Cardiac fibroblast (primary cell): ENCODE data around the gene KCNQ1.

Experiments used
- DNase-seq, 2 donors: peaks; one replicate each; pipeline versions ENCODE4 v3.0.0 to v3.0.0-alpha.2; 2010; ENCODE audit warnings: low read depth in 2 of 2
- H3K4me3 ChIP-seq, 2 donors: replicated peaks in 1 of 2; 1 replicate in 1 of 2; 2 replicates in 1 of 2; pipeline ENCODE4 v1.5.1; 2011; ENCODE audit warnings: low read depth in 2 of 2, low read length in 2 of 2, mild to moderate bottlenecking in 2 of 2, moderate library complexity in 1 of 2
- CTCF ChIP-seq: IDR thresholded peaks from one replicate; pipeline ENCODE4 v1.5.1; 2011; ENCODE audit warnings: low read depth, mild to moderate bottlenecking, low read length, inconsistent platforms

KCNQ1 gene

DNA sequence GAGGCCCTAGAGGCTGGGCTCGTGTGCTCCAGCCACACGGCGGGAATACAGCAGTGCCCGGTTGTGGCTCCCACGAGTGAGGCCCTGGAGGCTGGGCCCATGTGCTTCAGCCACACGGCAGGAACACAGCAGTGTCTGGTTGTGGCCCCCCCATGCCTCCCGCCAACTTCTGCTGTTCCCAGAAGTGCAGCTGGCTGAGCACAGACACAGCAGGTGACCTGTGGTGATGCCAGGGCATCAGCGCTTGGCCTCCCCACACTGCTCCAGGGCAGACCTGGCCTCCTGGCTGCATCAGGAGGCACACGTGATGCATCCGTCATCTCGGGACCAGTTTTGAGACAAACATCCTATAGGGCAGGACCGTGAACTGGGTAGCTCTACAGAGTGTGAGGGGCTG, 144.7 kb downstream of the KCNQ1 start:
- no peak for DNase-seq
- no peak overlapping the region for H3K4me3 ChIP-seq
- no peak for TF ChIP-seq CTCF

DNA sequence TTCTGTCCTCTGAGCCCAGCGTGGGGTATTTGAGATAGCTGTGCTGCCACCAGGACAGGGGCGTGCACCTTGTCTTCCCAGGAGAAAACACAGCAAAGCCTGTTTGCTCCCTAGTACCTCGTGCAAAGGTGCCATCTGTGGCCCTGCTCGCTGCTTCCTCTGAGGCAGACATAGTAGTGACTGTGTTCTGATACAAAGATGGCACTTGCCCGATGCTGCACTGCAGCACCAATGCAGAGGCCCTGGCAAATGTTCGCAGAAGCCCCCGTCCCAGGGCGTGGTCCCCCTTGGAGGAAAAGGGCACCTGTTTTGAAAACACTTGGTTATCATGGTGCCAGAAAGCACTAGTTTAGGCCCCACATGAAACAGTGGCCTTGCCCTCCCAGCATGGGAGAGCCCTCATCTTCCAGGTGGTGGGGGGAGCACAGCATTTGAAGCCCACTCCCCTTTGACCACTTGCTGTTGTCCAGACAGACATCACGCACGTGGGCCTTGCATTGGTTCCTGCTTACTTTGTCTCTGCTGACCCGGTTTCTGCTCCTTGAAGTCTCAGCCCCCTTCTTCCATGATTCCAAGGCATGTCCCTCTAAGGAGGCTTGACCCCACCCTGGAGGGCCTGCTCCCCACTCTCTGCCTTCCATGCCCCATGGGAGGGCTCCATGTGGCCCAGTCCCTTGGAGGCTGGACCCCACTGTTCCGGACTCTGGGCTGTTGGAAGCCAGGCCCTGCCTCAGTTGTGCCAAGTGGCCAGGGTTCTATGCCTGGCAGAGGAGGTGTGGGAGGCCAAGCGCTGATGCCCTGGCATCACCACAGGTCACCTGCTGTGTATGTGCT, 145.5 kb downstream of the KCNQ1 start:
- DNase-seq = no peak
- no peak overlapping the region for H3K4me3 ChIP-seq
- no peak for TF ChIP-seq CTCF

- DNase-seq = no peak
- no peak overlapping the region for H3K4me3 ChIP-seq
- TF ChIP-seq CTCF = no peak
Measured at GRCh38 chr11:2590965-2591754, 146.4 kb downstream of the KCNQ1 start.

GRCh38 chr11:2591805-2592204, 147.0 kb downstream of the KCNQ1 start:
- H3K4me3 ChIP-seq = no peak overlapping the region
- no peak for DNase-seq
- TF ChIP-seq CTCF = no peak

- H3K4me3 ChIP-seq = no peak overlapping the region
- TF ChIP-seq CTCF = no peak
- no peak for DNase-seq
Measured at GRCh38 chr11:2592559-2593392, 148.0 kb downstream of the KCNQ1 start.

DNA sequence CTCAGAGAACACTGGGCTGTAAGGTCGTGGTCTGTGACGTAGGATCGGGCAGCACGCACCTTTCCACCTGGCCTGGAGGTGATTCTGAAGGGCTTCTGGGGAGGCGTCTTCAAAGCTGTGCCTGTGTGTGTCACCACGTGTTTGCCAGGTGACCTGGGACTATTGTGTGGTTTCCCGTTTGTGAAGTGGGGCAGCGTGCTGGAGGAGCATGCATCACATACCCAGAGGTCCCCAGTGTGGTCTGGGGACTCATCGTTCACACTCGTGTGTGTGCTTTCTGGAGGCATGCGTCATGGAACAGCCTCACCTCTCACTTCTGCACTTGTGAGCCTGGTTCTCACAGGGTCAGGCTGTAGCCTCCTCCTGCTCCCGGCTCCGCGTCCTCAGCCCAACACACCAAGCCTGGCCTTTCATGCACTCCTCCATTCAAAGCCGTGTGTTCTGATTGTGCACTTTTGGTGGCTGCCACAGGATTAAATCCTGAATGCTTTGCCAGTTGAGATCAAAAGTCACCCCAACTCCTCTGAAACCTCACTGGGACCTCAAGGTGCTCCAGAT, 148.7 kb downstream of the KCNQ1 start:
- no peak for DNase-seq
- H3K4me3 ChIP-seq = no peak overlapping the region
- no peak for TF ChIP-seq CTCF
